Prostate gland (tissue), 2 donors: Measurements from ENCODE around the gene PRKD2.

ENCODE experiments used
- POLR2A ChIP-seq: fragments of 450-650 bp; IDR thresholded peaks from one replicate; pipeline ENCODE4 v1.6.1; 2016; ENCODE audit warnings: antibody characterized with exemption, mild to moderate bottlenecking
- TF ChIP-seq, protein P1 (sequence below), 4 experiments: fragments of 200-600 bp in 2 of 4; fragments of 450-650 bp in 2 of 4; sonication (generic) in 2 of 4; IDR thresholded peaks; 1 replicate in 3 of 4; 2 replicates in 1 of 4; pipeline ENCODE4 v1.5.1; 2016 to 2019; ENCODE audit warnings: antibody characterized with exemption in 4 of 4, mild to moderate bottlenecking in 2 of 4, moderate library complexity in 2 of 4

DNA sequence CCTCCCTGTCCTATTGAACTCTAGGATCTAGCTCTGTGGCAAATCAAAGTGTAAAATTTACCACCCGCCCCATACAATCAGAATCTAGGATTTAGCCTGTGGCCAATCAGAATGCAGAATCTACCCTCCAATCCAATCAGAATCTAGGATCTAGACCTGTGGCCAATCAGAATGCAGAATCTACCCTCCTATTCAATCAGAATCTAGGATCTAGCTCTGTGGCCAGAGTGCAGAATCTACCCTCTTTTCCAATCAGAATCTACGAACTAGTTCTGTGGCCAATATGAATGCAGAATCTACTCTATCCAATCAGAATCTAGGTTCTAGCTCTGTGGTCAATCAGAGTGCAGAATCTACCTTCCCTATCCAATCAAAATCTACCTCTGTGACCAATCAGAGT is 25.8 kb downstream of the PRKD2 start:
- TF ChIP-seq, protein P1, sequence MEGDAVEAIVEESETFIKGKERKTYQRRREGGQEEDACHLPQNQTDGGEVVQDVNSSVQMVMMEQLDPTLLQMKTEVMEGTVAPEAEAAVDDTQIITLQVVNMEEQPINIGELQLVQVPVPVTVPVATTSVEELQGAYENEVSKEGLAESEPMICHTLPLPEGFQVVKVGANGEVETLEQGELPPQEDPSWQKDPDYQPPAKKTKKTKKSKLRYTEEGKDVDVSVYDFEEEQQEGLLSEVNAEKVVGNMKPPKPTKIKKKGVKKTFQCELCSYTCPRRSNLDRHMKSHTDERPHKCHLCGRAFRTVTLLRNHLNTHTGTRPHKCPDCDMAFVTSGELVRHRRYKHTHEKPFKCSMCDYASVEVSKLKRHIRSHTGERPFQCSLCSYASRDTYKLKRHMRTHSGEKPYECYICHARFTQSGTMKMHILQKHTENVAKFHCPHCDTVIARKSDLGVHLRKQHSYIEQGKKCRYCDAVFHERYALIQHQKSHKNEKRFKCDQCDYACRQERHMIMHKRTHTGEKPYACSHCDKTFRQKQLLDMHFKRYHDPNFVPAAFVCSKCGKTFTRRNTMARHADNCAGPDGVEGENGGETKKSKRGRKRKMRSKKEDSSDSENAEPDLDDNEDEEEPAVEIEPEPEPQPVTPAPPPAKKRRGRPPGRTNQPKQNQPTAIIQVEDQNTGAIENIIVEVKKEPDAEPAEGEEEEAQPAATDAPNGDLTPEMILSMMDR (IDR thresholded peaks at IDR 0.05), result no peak
- TF ChIP-seq POLR2A, result no peak
